ENCODE measurements around the gene MYEOV. TPM values are rescaled to one million over a fixed set of nuclear protein-coding genes. Genes with fewer than 3 reads are reported as not detected.

MYEOV gene
- total RNA-seq, 1 experiment from 2014 or later, result 0.22 TPM

DNA sequence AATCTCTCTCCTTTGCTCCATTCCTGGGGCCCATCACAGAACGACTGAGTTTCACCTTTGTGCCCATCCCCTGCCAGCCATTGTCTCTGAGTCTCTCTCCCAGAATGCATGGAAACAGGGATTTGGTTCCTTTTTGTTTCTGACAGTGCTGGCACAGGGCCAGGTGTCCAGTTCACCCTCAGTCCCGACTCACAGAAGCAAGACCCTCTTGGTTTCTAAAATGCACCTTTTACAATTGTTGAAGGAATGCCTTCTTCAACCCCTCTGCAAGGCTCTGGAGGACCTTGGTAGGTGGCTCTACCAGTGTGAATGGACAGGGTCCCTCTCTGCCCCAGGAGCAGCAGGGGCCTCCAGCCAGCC lies 5.1 kb upstream of the MYEOV start:
- Histone ChIP-seq H3K27ac (ENCODE audit: insufficient read length, low read depth, low read length) (no peak overlapping the region), H3K4me1 (ENCODE audit: insufficient read depth, low read length) (peaks cover 7% of the 10 kb centered on the region; the same call in 1 of the 2 replicates), H2AK5ac (ENCODE audit: insufficient read length, low read length) (no peak overlapping the region), H3K79me2 (ENCODE audit: insufficient read depth, low read length) (no peaks in the 10 kb centered on the region), H4K91ac (ENCODE audit: insufficient read length, low read depth, low read length) (no peak overlapping the region), H2BK120ac (ENCODE audit: low read depth, low read length, poor library complexity, severe bottlenecking) (no peak overlapping the region), H3T11ph (ENCODE audit: low read length) (no peak overlapping the region), H3K4me2 (ENCODE audit: insufficient read depth, insufficient read length, low read length) (no peak overlapping the region), H3K56ac (ENCODE audit: insufficient read length, low read depth, low read length) (no peak overlapping the region), H3K27me3 (ENCODE audit: insufficient read depth, low read length) (no peaks in the 10 kb centered on the region), H3K9ac (ENCODE audit: extremely low read depth, insufficient read length, low read length) (no peak overlapping the region), H3K18ac (ENCODE audit: insufficient read length, low read depth, low read length) (no peak overlapping the region), H2BK5ac (ENCODE audit: insufficient read length, low read length) (no peak overlapping the region), H4K8ac (replicated peaks; ENCODE audit: insufficient read length, low read depth, low read length) (no peak overlapping the region), H2BK15ac (ENCODE audit: low read depth, low read length) (no peak overlapping the region), H3K23ac (ENCODE audit: insufficient read length, low read depth, low read length) (no peak overlapping the region), H3K4ac (ENCODE audit: low read depth, low read length) (no peak overlapping the region), H4K20me1 (ENCODE audit: control insufficient read depth, insufficient read depth, insufficient read length) (no peaks in the 10 kb centered on the region), H3K9me3 (ENCODE audit: control insufficient read depth, low read depth, low read length) (no peaks in the 10 kb centered on the region), H3K14ac (ENCODE audit: insufficient read depth, low read length) (no peak overlapping the region), H2BK20ac (ENCODE audit: low read depth, low read length, poor library complexity, severe bottlenecking) (no peak overlapping the region), H4K5ac (ENCODE audit: insufficient read length, low read depth, low read length) (no peak overlapping the region), H2AFZ (ENCODE audit: low read length) (no peak overlapping the region), H3K23me2 (ENCODE audit: insufficient read length, low read depth, low read length, poor library complexity, severe bottlenecking) (no peaks in the 10 kb centered on the region), H3K79me1 (ENCODE audit: insufficient read depth, low read depth, low read length, poor library complexity, severe bottlenecking) (no peaks in the 10 kb centered on the region), H2BK12ac (ENCODE audit: insufficient read length, low read depth, low read length) (no peak overlapping the region)
- no CpG with 5 or more reads among the region's 2 CpGs for WGBS (ENCODE audit: extremely low coverage, insufficient read length, low lambda C conversion rate)
- no peak overlapping the region for H3K4me3 Mint-ChIP-seq
- H3K4me1 Mint-ChIP-seq, result peaks cover 21 to 24% of the 10 kb centered on the region in 2 experiments
- no peaks in the 10 kb centered on the region for H3K36me3 Mint-ChIP-seq (ENCODE audit: insufficient read depth in 1 of 3, low read depth in 3 of 3)
- H3K27ac Mint-ChIP-seq, result no peak overlapping the region
- peaks cover 10% of the 10 kb centered on the region for H3K27me3 Mint-ChIP-seq (ENCODE audit: low read depth)
- TF ChIP-seq, protein P1, sequence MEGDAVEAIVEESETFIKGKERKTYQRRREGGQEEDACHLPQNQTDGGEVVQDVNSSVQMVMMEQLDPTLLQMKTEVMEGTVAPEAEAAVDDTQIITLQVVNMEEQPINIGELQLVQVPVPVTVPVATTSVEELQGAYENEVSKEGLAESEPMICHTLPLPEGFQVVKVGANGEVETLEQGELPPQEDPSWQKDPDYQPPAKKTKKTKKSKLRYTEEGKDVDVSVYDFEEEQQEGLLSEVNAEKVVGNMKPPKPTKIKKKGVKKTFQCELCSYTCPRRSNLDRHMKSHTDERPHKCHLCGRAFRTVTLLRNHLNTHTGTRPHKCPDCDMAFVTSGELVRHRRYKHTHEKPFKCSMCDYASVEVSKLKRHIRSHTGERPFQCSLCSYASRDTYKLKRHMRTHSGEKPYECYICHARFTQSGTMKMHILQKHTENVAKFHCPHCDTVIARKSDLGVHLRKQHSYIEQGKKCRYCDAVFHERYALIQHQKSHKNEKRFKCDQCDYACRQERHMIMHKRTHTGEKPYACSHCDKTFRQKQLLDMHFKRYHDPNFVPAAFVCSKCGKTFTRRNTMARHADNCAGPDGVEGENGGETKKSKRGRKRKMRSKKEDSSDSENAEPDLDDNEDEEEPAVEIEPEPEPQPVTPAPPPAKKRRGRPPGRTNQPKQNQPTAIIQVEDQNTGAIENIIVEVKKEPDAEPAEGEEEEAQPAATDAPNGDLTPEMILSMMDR (conservative IDR thresholded peaks at IDR 0.05), result no peak
- H3K9me3 Mint-ChIP-seq, result no peaks in the 10 kb centered on the region
- no peak for DNase-seq

Measured in H9 (cell line).